IMR-90 (cell line): Measurements from ENCODE around the gene PLXND1. TPM values are rescaled to one million over a fixed set of nuclear protein-coding genes. Genes with fewer than 3 reads are reported as not detected.

ENCODE experiments used
- ATAC-seq: fragments of 200-7000 bp; cut with Tn5 transposase; 2 replicates; pipeline ENCODE4 v1.9.1; 2020; ENCODE audit warnings: low read depth, mild to moderate bottlenecking, moderate library complexity
- BruUV-seq: library from RNA; stranded (reverse); fragments of 400-500 nt; replicated peaks from 2 replicates; lab custom pipeline; 2021; lab: Mats Ljungman, UMichigan
- CTCF ChIA-PET: fragments of 300-600 bp; formaldehyde crosslinking; extraction: SDS; loops from one replicate; lab custom pipeline; 2021; ENCODE audit warnings: antibody characterized with exemption; lab: Yijun Ruan, JAX
- POLR2A ChIA-PET: fragments of 300-600 bp; sonication (Branson Sonifier 250); formaldehyde crosslinking; loops from one replicate; lab custom pipeline; 2022; ENCODE audit warnings: antibody characterized with exemption; ENCODE audit not compliant: unreplicated experiment; lab: Charles Lee
- DNase-seq: peaks from one replicate; pipeline ENCODE4 v3.0.0; 2013
- H2AFZ ChIP-seq: replicated peaks from 2 replicates; pipeline ENCODE3; 2013; ENCODE audit warnings: low read length, mild to moderate bottlenecking; ENCODE audit not compliant: poor library complexity
- H2AK5ac ChIP-seq: 2 replicates; pipeline ENCODE4 v1.6.1; 2013; ENCODE audit warnings: low read depth, low read length, inconsistent platforms
- H2AK9ac ChIP-seq: replicated peaks from 2 replicates; pipeline ENCODE3; 2013; ENCODE audit warnings: mild to moderate bottlenecking, low read depth, low read length, moderate library complexity; ENCODE audit not compliant: poor library complexity
- H2BK120ac ChIP-seq: 2 replicates; pipeline ENCODE4 v1.6.1; 2013; ENCODE audit warnings: low read depth, low read length, inconsistent platforms
- H2BK15ac ChIP-seq: 3 replicates; pipeline ENCODE4 v1.6.1; 2013; ENCODE audit warnings: low read depth, low read length, inconsistent platforms
- H2BK20ac ChIP-seq: 2 replicates; pipeline ENCODE4 v1.6.1; 2013; ENCODE audit warnings: low read depth, mild to moderate bottlenecking, inconsistent platforms, low read length, moderate library complexity
- H2BK5ac ChIP-seq: 2 replicates; pipeline ENCODE4 v1.6.1; 2013; ENCODE audit warnings: mild to moderate bottlenecking, low read depth, low read length, inconsistent platforms; ENCODE audit not compliant: poor library complexity, severe bottlenecking
- H3K14ac ChIP-seq: replicated peaks from 2 replicates; pipeline ENCODE4 v1.6.1; 2013; ENCODE audit warnings: low read depth, low read length, inconsistent platforms
- H3K18ac ChIP-seq: 2 replicates; pipeline ENCODE4 v1.6.1; 2013; ENCODE audit warnings: low read depth, low read length, control low read depth
- H3K23ac ChIP-seq: 2 replicates; pipeline ENCODE4 v1.6.1; 2013; ENCODE audit warnings: low read depth, low read length, inconsistent platforms
- H3K27ac ChIP-seq: 2 replicates; pipeline ENCODE4 v1.5.1; 2013; ENCODE audit warnings: mild to moderate bottlenecking, control low read depth, low read length; ENCODE audit not compliant: insufficient read depth
- H3K27me3 ChIP-seq: 2 replicates; pipeline ENCODE4 v1.6.1; 2013; ENCODE audit warnings: low read length; ENCODE audit not compliant: control insufficient read depth, insufficient read depth
- H3K36me3 ChIP-seq: 2 replicates; pipeline ENCODE4 v1.6.1; 2013; ENCODE audit warnings: low read length, mixed read lengths; ENCODE audit not compliant: control insufficient read depth, insufficient read depth
- H3K4ac ChIP-seq: 2 replicates; pipeline ENCODE4 v1.6.1; 2013; ENCODE audit warnings: low read depth, low read length, inconsistent platforms
- H3K4me1 ChIP-seq: 2 replicates; pipeline ENCODE4 v1.6.1; 2013; ENCODE audit warnings: low read length, mixed read lengths; ENCODE audit not compliant: control insufficient read depth, insufficient read depth
- H3K4me2 ChIP-seq: 2 replicates; pipeline ENCODE4 v1.6.1; 2013; ENCODE audit warnings: low read depth, mild to moderate bottlenecking, control low read depth, low read length, moderate library complexity
- H3K4me3 ChIP-seq: 2 replicates; pipeline ENCODE4 v1.5.1; 2013; ENCODE audit warnings: low read depth, mild to moderate bottlenecking, control low read depth, low read length, moderate library complexity; ENCODE audit not compliant: insufficient read depth
- H3K56ac ChIP-seq: 2 replicates; pipeline ENCODE4 v1.6.1; 2013; ENCODE audit warnings: low read length, inconsistent platforms; ENCODE audit not compliant: insufficient read depth; ENCODE audit errors: extremely low read depth
- H3K79me1 ChIP-seq, 2 experiments: 2 replicates each; pipeline ENCODE4 v1.6.1; 2013; ENCODE audit warnings: low read length in 2 of 2, inconsistent platforms in 1 of 2, low read depth in 1 of 2
- H3K9ac ChIP-seq: 2 replicates; pipeline ENCODE4 v1.6.1; 2013; ENCODE audit warnings: low read depth, low read length, control low read depth
- H3K9me1 ChIP-seq: 2 replicates; pipeline ENCODE4 v1.6.1; 2013; ENCODE audit warnings: low read length, inconsistent platforms; ENCODE audit not compliant: insufficient read depth
- H3K9me3 ChIP-seq: 2 replicates; pipeline ENCODE4 v1.6.1; 2013; ENCODE audit warnings: low read length; ENCODE audit not compliant: control insufficient read depth, insufficient read depth
- H4K20me1 ChIP-seq: 2 replicates; pipeline ENCODE4 v1.6.1; 2013; ENCODE audit warnings: low read length, inconsistent platforms; ENCODE audit not compliant: insufficient read depth
- H4K5ac ChIP-seq: 2 replicates; pipeline ENCODE4 v1.6.1; 2013; ENCODE audit warnings: mild to moderate bottlenecking, low read depth, low read length, control low read depth
- H4K8ac ChIP-seq, 2 experiments: 2 replicates each; pipeline ENCODE4 v1.6.1; 2013; ENCODE audit warnings: low read depth in 2 of 2, low read length in 2 of 2, control low read depth in 1 of 2, inconsistent platforms in 1 of 2
- H4K91ac ChIP-seq: 2 replicates; pipeline ENCODE4 v1.6.1; 2013; ENCODE audit warnings: low read depth, low read length, inconsistent platforms; ENCODE audit not compliant: insufficient read depth
- BHLHE40 ChIP-seq: fragments of 150-350 bp; IDR thresholded peaks from 2 replicates; pipeline ENCODE4 v1.6.1; 2016; ENCODE audit warnings: mild to moderate bottlenecking, low read depth, low read length
- CEBPB ChIP-seq: IDR thresholded peaks from 2 replicates; pipeline ENCODE4 v1.6.1; 2012; ENCODE audit warnings: low read depth, low read length, improper control_type of control experiment
- CHD1 ChIP-seq: IDR thresholded peaks from 2 replicates; pipeline ENCODE4 v1.6.1; 2012; ENCODE audit warnings: low read depth, low read length, improper control_type of control experiment
- CTCF ChIP-seq: conservative IDR thresholded peaks from 2 replicates; pipeline ENCODE4 v1.5.1; 2012; ENCODE audit warnings: mild to moderate bottlenecking, low read depth, low read length, improper control_type of control experiment
- ELK1 ChIP-seq: fragments of 150-350 bp; IDR thresholded peaks from 2 replicates; pipeline ENCODE4 v1.6.1; 2016; ENCODE audit warnings: low read depth, mild to moderate bottlenecking, low read length, moderate library complexity, borderline replicate concordance
- FOS ChIP-seq: fragments of 150-350 bp; IDR thresholded peaks from 2 replicates; pipeline ENCODE4 v1.6.1; 2016; ENCODE audit warnings: low read depth, low read length
- MAFK ChIP-seq: IDR thresholded peaks from 2 replicates; pipeline ENCODE4 v1.6.1; 2012; ENCODE audit warnings: low read depth, low read length, improper control_type of control experiment
- MAZ ChIP-seq: IDR thresholded peaks from 2 replicates; pipeline ENCODE4 v1.6.1; 2012; ENCODE audit warnings: low read depth, mild to moderate bottlenecking, low read length, improper control_type of control experiment, moderate library complexity, borderline replicate concordance
- MXI1 ChIP-seq: IDR thresholded peaks from 2 replicates; pipeline ENCODE4 v1.6.1; 2012; ENCODE audit warnings: low read depth, mild to moderate bottlenecking, low read length, moderate library complexity, borderline replicate concordance
- NFE2L2 ChIP-seq: fragments of 150-350 bp; IDR thresholded peaks from 2 replicates; pipeline ENCODE4 v1.6.1; 2016; ENCODE audit warnings: low read depth, mild to moderate bottlenecking, low read length
- POLR2A ChIP-seq: IDR thresholded peaks from 2 replicates; pipeline ENCODE4 v1.6.1; 2012; ENCODE audit warnings: mild to moderate bottlenecking, low read depth, low read length
- RAD21 ChIP-seq: IDR thresholded peaks from 2 replicates; pipeline ENCODE4 v1.6.1; 2012; ENCODE audit warnings: low read length, improper control_type of control experiment
- RCOR1 ChIP-seq: IDR thresholded peaks from 2 replicates; pipeline ENCODE4 v1.6.1; 2012; ENCODE audit warnings: mild to moderate bottlenecking, low read length, improper control_type of control experiment; ENCODE audit not compliant: insufficient replicate concordance
- RFX5 ChIP-seq: IDR thresholded peaks from 2 replicates; pipeline ENCODE4 v1.8.0; 2012; ENCODE audit warnings: low read depth, mild to moderate bottlenecking, low read length, moderate library complexity
- SMC3 ChIP-seq: fragments of 150-350 bp; IDR thresholded peaks from 2 replicates; pipeline ENCODE4 v1.6.1; 2016; ENCODE audit warnings: low read depth, mild to moderate bottlenecking, antibody characterized with exemption, low read length, moderate library complexity
- USF2 ChIP-seq: fragments of 150-350 bp; IDR thresholded peaks from 2 replicates; pipeline ENCODE4 v1.6.1; 2017; ENCODE audit warnings: mild to moderate bottlenecking, antibody characterized with exemption, low read length, low read depth
- WGBS, 2 experiments: methylation state at CpG; one replicate each; pipeline versions ENCODE4 v1.1.5 to v1.1.7; 2013; ENCODE audit warnings: missing lambda C conversion rate in 2 of 2; ENCODE audit not compliant: insufficient read length in 1 of 2; ENCODE audit errors: extremely low coverage in 2 of 2; 5-methylcytosine and 5-hydroxymethylcytosine counted together
- dilution Hi-C: fragments of 300-500 bp; cut with HindIII; formaldehyde crosslinking; loops from one replicate; pipeline ENCODE4 v1.14.3; 2018; ENCODE audit warnings: low sequenced_read_pairs; ENCODE audit not compliant: unreplicated experiment
- in situ Hi-C: fragments of 300-500 bp; cut with MboI; formaldehyde crosslinking; loops from 3 replicates; pipeline ENCODE4 v1.14.3; 2019; ENCODE audit warnings: low sequenced_read_pairs, inconsistent platforms, mixed read lengths
- intact Hi-C: fragments of 100-400 bp; cut with micrococcal nuclease; formaldehyde crosslinking; loops from 2 replicates; pipeline ENCODE4 v1.10.0; 2022
- polyA plus RNA-seq, 3 experiments: library from polyadenylated mRNA; depleted of rRNA; stranded (reverse); fragments of >200 nt; gene quantifications; 2 replicates each; pipeline ENCODE4 v1.2.3, GENCODE V29; 2012; ENCODE audit warnings: low replicate concordance in 1 of 3
- total RNA-seq: library from RNA; depleted of rRNA; stranded (reverse); fragments of >200 nt; gene quantifications from 2 replicates; pipeline ENCODE4 v1.2.3, GENCODE V29; 2012

Gene PLXND1
- total and polyA plus RNA-seq, 2 of the 4 experiments (the other 2 are of a cell fraction), result 19.2 to 67.1 TPM

- no peak overlapping the region for H3K4ac ChIP-seq
- no peak overlapping the region for H3K27ac ChIP-seq
- H4K91ac ChIP-seq, result no peak overlapping the region
- no peak overlapping the region for H2BK15ac ChIP-seq
- dilution Hi-C loops (no loop called here), in situ Hi-C loops (no loop called here), intact Hi-C loops (no loop called here)
- H3K9me1 ChIP-seq, result peaks cover 8% of the 10 kb centered on the region; the same call in 1 of the 2 replicates
- no peak for DNase-seq
- no peak overlapping the region for H2AK5ac ChIP-seq
- no peak overlapping the region for H2AK9ac ChIP-seq
- H3K79me1 ChIP-seq, result no peaks in the 10 kb centered on the region
- H3K36me3 ChIP-seq, result peaks cover 8% of the 10 kb centered on the region
- H3K4me3 ChIP-seq, result no peak overlapping the region
- no peak for TF ChIP-seq RCOR1
- TF ChIP-seq CHD1, result no peak
- TF ChIP-seq SMC3, result no peak
- no peak for TF ChIP-seq ELK1
- TF ChIP-seq CTCF, result no peak
- no peak for TF ChIP-seq RAD21
- TF ChIP-seq RFX5, result no peak
- TF ChIP-seq NFE2L2, result no peak
- no peak for TF ChIP-seq BHLHE40
- TF ChIP-seq POLR2A, result no peak
- TF ChIP-seq MXI1, result no peak
- no peak for TF ChIP-seq FOS
- TF ChIP-seq CEBPB, result no peak
- no peak for TF ChIP-seq USF2
- no peak for TF ChIP-seq MAFK
- no peak for TF ChIP-seq MAZ
- no peak overlapping the region for H3K9ac ChIP-seq
- no peak overlapping the region for H2BK120ac ChIP-seq
- no peaks in the 10 kb centered on the region for H3K27me3 ChIP-seq
- no peak overlapping the region for H3K23ac ChIP-seq
- H2BK20ac ChIP-seq, result no peak overlapping the region
- no peak overlapping the region for H2BK5ac ChIP-seq
- POLR2A ChIA-PET, result no interaction called here
- BruUV-seq, result no TSS peak
- no peak for ATAC-seq
- H4K8ac ChIP-seq, result no peak overlapping the region
- H3K4me1 ChIP-seq, result no peaks in the 10 kb centered on the region
- no peak overlapping the region for H3K14ac ChIP-seq
- H2AFZ ChIP-seq, result no peak overlapping the region
- H3K9me3 ChIP-seq, result no peaks in the 10 kb centered on the region
- H3K4me2 ChIP-seq, result no peak overlapping the region
- CTCF ChIA-PET, result no interaction called here
- no peaks in the 10 kb centered on the region for H4K20me1 ChIP-seq
- 57% methylated on average over 1 of the region's 9 CpGs; no CpG with 5 or more reads in 1 of the 2 experiments for WGBS, 2 experiments
- no peak overlapping the region for H3K18ac ChIP-seq
- H4K5ac ChIP-seq, result no peak overlapping the region
- no peak overlapping the region for H3K56ac ChIP-seq
These were observed 99.2 kb downstream of the PLXND1 start for GRCh38 chr3:129507181-129507831.
